Cardiac muscle cell (in vitro differentiated cells and primary cell): ENCODE results near the gene RAB3C. TPM values are rescaled to one million over a fixed set of nuclear protein-coding genes. Genes with fewer than 3 reads are reported as not detected.

Experiments used
- DNase-seq, 2 donors: peaks; one replicate each; pipeline versions ENCODE4 v3.0.0 to v3.0.0-alpha.2; 2010 to 2017; ENCODE audit warnings: low read depth in 1 of 2, low spot score in 1 of 2
- H3K27ac ChIP-seq: fragments of 200-600 bp; sonication (generic); 2 replicates; pipeline ENCODE4 v1.5.1; 2016
- H3K27me3 ChIP-seq: fragments of 200-600 bp; sonication (generic); 2 replicates; pipeline ENCODE4 v1.6.0; 2016; ENCODE audit warnings: control low read depth
- H3K36me3 ChIP-seq: fragments of 200-600 bp; sonication (generic); 2 replicates; pipeline ENCODE4 v1.5.1; 2016; ENCODE audit warnings: control low read depth
- H3K4me1 ChIP-seq: fragments of 200-600 bp; sonication (generic); 2 replicates; pipeline ENCODE4 v1.8.1; 2017; ENCODE audit warnings: low read depth, mild to moderate bottlenecking, mixed run types
- H3K4me3 ChIP-seq: fragments of 200-600 bp; sonication (generic); 2 replicates; pipeline ENCODE4 v1.5.1; 2016; ENCODE audit warnings: mild to moderate bottlenecking
- H3K9me3 ChIP-seq: fragments of 200-600 bp; sonication (generic); 2 replicates; pipeline ENCODE4 v1.5.1; 2017; ENCODE audit warnings: low read depth, mild to moderate bottlenecking, control low read depth
- polyA plus RNA-seq: library from polyadenylated mRNA; unstranded; fragments of >200 nt; fragmentation: Nextera tagmentation; extraction: Ambion mirVana; gene quantifications from 2 replicates; pipeline ENCODE4 v1.2.1, GENCODE V29; 2016
- total RNA-seq: library from RNA; depleted of rRNA; stranded (reverse); fragments of >200 nt; gene quantifications from 2 replicates; pipeline ENCODE4 v1.2.3, GENCODE V29; 2016
- TF ChIP-seq, protein P1 (sequence below): IDR thresholded peaks from 2 replicates; pipeline ENCODE4 v1.5.1; 2012; ENCODE audit warnings: low read depth, mild to moderate bottlenecking, low read length

RAB3C gene
- total and polyA plus RNA-seq, 2 experiments from 2014 or later = 0.69 to 1.1 TPM

DNA sequence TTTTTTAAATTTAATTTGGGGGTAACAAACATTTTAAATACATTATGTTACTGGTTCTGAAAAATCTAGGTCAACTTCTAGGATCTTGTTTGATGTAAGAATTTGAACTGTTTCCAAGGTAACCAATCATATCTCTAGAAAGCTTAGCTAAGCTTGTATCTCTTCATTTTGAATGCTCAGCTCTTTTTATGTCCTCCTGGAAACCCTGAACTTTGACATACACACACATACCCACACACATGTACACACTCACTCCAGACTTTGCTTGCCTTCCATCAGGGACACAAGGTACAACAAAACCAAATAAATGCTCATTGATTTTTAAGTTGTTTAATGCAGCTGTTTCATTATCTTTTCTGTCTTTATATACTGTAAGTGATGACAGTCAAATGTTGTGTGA lies 178.5 kb downstream of the RAB3C start:
- H3K9me3 ChIP-seq = no peaks in the 10 kb centered on the region
- H3K27ac ChIP-seq = no peak overlapping the region
- no peaks in the 10 kb centered on the region for H3K36me3 ChIP-seq
- TF ChIP-seq, protein P1, sequence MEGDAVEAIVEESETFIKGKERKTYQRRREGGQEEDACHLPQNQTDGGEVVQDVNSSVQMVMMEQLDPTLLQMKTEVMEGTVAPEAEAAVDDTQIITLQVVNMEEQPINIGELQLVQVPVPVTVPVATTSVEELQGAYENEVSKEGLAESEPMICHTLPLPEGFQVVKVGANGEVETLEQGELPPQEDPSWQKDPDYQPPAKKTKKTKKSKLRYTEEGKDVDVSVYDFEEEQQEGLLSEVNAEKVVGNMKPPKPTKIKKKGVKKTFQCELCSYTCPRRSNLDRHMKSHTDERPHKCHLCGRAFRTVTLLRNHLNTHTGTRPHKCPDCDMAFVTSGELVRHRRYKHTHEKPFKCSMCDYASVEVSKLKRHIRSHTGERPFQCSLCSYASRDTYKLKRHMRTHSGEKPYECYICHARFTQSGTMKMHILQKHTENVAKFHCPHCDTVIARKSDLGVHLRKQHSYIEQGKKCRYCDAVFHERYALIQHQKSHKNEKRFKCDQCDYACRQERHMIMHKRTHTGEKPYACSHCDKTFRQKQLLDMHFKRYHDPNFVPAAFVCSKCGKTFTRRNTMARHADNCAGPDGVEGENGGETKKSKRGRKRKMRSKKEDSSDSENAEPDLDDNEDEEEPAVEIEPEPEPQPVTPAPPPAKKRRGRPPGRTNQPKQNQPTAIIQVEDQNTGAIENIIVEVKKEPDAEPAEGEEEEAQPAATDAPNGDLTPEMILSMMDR = no peak
- H3K27me3 ChIP-seq = no peaks in the 10 kb centered on the region
- H3K4me3 ChIP-seq = no peak overlapping the region
- DNase-seq = no peak
- no peaks in the 10 kb centered on the region for H3K4me1 ChIP-seq

DNA sequence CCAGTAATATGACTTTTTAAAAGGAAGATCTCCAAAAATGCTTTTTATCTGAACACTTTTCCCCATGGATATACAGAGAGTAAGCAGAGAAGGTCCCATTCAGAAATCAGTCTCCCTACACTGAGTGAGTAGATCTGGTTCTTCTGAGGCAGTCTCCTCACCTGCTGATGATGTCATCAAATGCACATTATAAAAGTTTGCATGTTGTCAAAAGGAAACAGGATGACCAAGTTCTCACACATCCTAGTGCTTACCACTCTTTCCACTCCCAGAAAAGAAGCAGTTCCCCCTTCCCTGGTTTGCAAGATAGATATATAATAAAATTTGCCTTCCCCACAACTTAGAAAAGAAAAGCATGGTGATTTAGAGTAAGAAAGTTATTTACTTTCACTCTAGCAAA lies 180.5 kb downstream of the RAB3C start:
- Histone ChIP-seq H3K9me3 (no peaks in the 10 kb centered on the region), H3K36me3 (no peaks in the 10 kb centered on the region), H3K27ac (no peak overlapping the region), H3K4me3 (no peak overlapping the region), H3K4me1 (no peaks in the 10 kb centered on the region), H3K27me3 (no peaks in the 10 kb centered on the region)
- TF ChIP-seq, protein P1 = no peak
- no peak for DNase-seq

DNA sequence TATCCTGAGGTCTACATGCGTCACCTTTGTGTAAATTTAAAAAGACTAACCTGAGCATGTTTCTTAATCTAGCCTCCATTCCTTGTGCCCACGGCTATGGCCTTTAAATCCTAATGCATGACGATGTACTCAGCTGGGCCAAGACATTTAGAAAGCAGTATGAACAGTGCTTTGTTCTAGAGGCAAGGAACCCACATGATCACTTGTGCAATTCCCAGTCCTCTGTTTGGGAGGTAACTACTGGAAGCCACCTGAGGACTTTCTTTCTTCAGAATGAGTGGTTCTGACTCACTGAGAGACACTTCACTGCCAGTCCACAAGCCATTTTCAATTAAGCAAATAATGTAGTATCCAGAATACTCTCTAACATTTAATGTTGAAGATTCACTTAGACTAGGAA lies 181.3 kb downstream of the RAB3C start:
- TF ChIP-seq, protein P1 = no peak
- Histone ChIP-seq H3K27ac (no peak overlapping the region), H3K4me1 (no peaks in the 10 kb centered on the region), H3K27me3 (no peaks in the 10 kb centered on the region), H3K9me3 (no peaks in the 10 kb centered on the region), H3K36me3 (no peaks in the 10 kb centered on the region), H3K4me3 (no peak overlapping the region)
- DNase-seq = peak in 1 of 2 donors; percentile 16

DNA sequence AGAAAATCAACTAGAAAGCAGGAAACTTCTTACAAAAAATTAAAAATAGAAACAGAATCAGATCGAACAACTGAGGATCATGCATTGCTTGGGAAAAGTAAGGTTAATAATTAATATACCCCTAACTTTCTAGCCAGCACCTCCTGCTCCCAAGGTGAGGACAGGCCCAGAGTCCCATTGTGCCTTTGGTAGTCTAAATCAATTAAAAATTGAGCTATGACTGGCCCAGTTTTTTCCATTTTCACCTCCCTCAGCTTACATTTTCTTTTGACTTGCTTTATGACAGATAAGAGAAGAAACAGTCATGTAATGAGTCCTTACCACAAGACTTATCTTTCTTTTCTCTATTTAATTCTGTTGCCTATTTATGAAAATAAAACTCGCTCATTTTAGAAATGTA lies 182.2 kb downstream of the RAB3C start:
- Histone ChIP-seq H3K27me3 (no peaks in the 10 kb centered on the region), H3K4me1 (no peaks in the 10 kb centered on the region), H3K4me3 (no peak overlapping the region), H3K27ac (no peak overlapping the region), H3K9me3 (no peaks in the 10 kb centered on the region), H3K36me3 (no peaks in the 10 kb centered on the region)
- no peak for DNase-seq
- TF ChIP-seq, protein P1 = no peak

DNA sequence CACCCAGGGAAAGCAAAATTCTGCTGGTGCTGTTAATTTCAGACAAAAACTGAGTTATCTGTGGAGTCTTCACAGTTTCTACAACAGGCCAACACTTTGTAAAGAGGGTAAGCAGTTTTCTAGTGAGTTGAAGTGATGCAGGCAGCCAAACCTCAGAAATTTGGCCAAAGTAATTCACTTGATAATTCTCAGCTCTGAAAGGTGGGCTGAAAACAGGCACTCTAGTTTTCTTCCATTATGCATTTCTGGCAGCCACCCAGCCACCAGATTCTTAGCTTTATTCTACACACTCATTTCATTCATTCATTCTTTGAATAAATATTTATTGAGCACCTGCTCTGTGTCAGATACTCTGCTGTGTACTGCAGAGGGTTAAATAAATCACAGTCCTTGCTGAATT lies 184.2 kb downstream of the RAB3C start:
- Histone ChIP-seq H3K27me3 (no peaks in the 10 kb centered on the region), H3K4me1 (no peaks in the 10 kb centered on the region), H3K36me3 (no peaks in the 10 kb centered on the region), H3K27ac (no peak overlapping the region), H3K4me3 (no peak overlapping the region), H3K9me3 (no peaks in the 10 kb centered on the region)
- TF ChIP-seq, protein P1 = no peak
- DNase-seq = no peak

DNA sequence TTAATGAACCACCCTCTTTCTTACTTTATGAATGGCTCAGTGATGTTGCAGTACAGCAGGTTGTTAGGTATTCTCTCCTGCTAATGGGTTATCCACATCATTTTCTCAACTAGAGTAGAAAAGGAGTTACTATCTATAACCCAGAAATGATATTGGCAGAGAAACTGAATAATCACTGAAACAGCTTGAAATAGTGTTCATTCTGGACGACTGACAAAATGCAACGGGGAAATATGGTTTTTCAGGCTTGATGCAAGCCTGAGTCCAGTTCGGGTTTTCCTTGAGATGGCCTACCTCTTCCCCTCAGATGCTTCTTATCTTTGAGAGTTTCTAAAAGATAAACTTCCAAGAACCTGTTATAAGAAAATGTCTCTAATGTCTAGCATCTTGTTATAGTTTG lies 187.3 kb downstream of the RAB3C start:
- no peak for DNase-seq
- Histone ChIP-seq H3K4me1 (no peaks in the 10 kb centered on the region), H3K36me3 (no peaks in the 10 kb centered on the region), H3K9me3 (no peaks in the 10 kb centered on the region), H3K27ac (no peak overlapping the region), H3K4me3 (no peak overlapping the region), H3K27me3 (no peaks in the 10 kb centered on the region)
- TF ChIP-seq, protein P1 = no peak
